HepG2 (cell line): ENCODE data around the gene CBY1. TPM values are rescaled to one million over a fixed set of nuclear protein-coding genes. Genes with fewer than 3 reads are reported as not detected.
A peak's percentile ranks its signal among the peaks of the same experiment; 100 is the strongest.

ENCODE experiments used
- ATRX ChIP-seq: sonication (generic); formaldehyde crosslinking; IDR thresholded peaks from 2 replicates; pipeline ENCODE4 v1.4.0; 2020; ENCODE audit warnings: missing genetic modification reagents, borderline replicate concordance
- EHMT2 ChIP-seq: fragments of 200-600 bp; sonication (generic); IDR thresholded peaks from 2 replicates; pipeline ENCODE4 v1.7.0; 2017; ENCODE audit warnings: antibody characterized with exemption, low read depth, low read length, borderline replicate concordance
- GPN1 ChIP-seq: sonication (generic); formaldehyde crosslinking; IDR thresholded peaks from 2 replicates; pipeline ENCODE4 v1.5.1; 2020; ENCODE audit warnings: missing genetic modification reagents, borderline replicate concordance
- IRX3 ChIP-seq: sonication (generic); formaldehyde crosslinking; IDR thresholded peaks from 2 replicates; pipeline ENCODE4 v1.8.1; 2023; ENCODE audit warnings: mild to moderate bottlenecking, low read depth, missing genetic modification reagents, borderline replicate concordance
- KAT2B ChIP-seq: fragments of 150-350 bp; IDR thresholded peaks from 2 replicates; pipeline ENCODE4 v1.6.1; 2014; ENCODE audit warnings: low read depth, low read length, borderline replicate concordance
- NR1H2 ChIP-seq: sonication (generic); formaldehyde crosslinking; IDR thresholded peaks from 2 replicates; pipeline ENCODE4 v1.8.1; 2022; ENCODE audit warnings: low read depth, missing genetic modification reagents, borderline replicate concordance
- POLR2AphosphoS2 ChIP-seq: IDR thresholded peaks from 2 replicates; pipeline ENCODE4 v1.6.1; 2011; ENCODE audit warnings: low read depth, low read length, improper control_type of control experiment
- PRMT3 ChIP-seq: sonication (generic); formaldehyde crosslinking; IDR thresholded peaks from 2 replicates; pipeline ENCODE4 v1.8.1; 2022; ENCODE audit warnings: low read depth, mild to moderate bottlenecking, moderate library complexity, missing genetic modification reagents, borderline replicate concordance
- SNAPC5 ChIP-seq: sonication (generic); formaldehyde crosslinking; IDR thresholded peaks from 2 replicates; pipeline ENCODE4 v1.8.1; 2023; ENCODE audit warnings: mild to moderate bottlenecking, missing genetic modification reagents, borderline replicate concordance
- STAT5B ChIP-seq: sonication (generic); formaldehyde crosslinking; IDR thresholded peaks from 2 replicates; pipeline ENCODE4 v1.4.0; 2020; ENCODE audit warnings: missing genetic modification reagents
- TFDP2 ChIP-seq: sonication (generic); formaldehyde crosslinking; IDR thresholded peaks from 2 replicates; pipeline ENCODE4 v1.4.0; 2020; ENCODE audit warnings: missing genetic modification reagents
- TRIM24 ChIP-seq: sonication (generic); formaldehyde crosslinking; IDR thresholded peaks from 2 replicates; pipeline ENCODE4 v1.8.0; 2022; ENCODE audit warnings: mild to moderate bottlenecking, missing genetic modification reagents
- XBP1 ChIP-seq: sonication (generic); formaldehyde crosslinking; IDR thresholded peaks from 2 replicates; pipeline ENCODE4 v1.5.0; 2020; ENCODE audit warnings: missing genetic modification reagents
- YEATS4 ChIP-seq: sonication (generic); formaldehyde crosslinking; IDR thresholded peaks from 2 replicates; pipeline ENCODE4 v1.4.0; 2020; ENCODE audit warnings: missing genetic modification reagents, borderline replicate concordance
- ZBTB10 ChIP-seq: sonication (generic); formaldehyde crosslinking; IDR thresholded peaks from 2 replicates; pipeline ENCODE4 v1.4.0; 2020; ENCODE audit warnings: missing genetic modification reagents, borderline replicate concordance
- ZBTB7A ChIP-seq: sonication (generic); formaldehyde crosslinking; IDR thresholded peaks from 2 replicates; pipeline ENCODE4 v1.8.0; 2022; ENCODE audit warnings: mild to moderate bottlenecking, missing genetic modification reagents
- ZFP62 ChIP-seq: sonication (generic); formaldehyde crosslinking; IDR thresholded peaks from 2 replicates; pipeline ENCODE4 v1.4.0; 2020; ENCODE audit warnings: missing genetic modification reagents
- ZFX ChIP-seq: sonication (generic); formaldehyde crosslinking; IDR thresholded peaks from 2 replicates; pipeline ENCODE4 v1.4.0; 2020; ENCODE audit warnings: mild to moderate bottlenecking, low read depth, missing genetic modification reagents, moderate library complexity
- ZNF30 ChIP-seq: sonication (generic); formaldehyde crosslinking; IDR thresholded peaks from 2 replicates; pipeline ENCODE4 v1.5.0; 2020; ENCODE audit warnings: mild to moderate bottlenecking, missing genetic modification reagents
- ZNF33B ChIP-seq: sonication (generic); formaldehyde crosslinking; IDR thresholded peaks from 2 replicates; pipeline ENCODE4 v1.5.1; 2020; ENCODE audit warnings: mild to moderate bottlenecking, missing genetic modification reagents
- ZNF468 ChIP-seq: sonication (generic); formaldehyde crosslinking; IDR thresholded peaks from 2 replicates; pipeline ENCODE4 v1.8.0; 2022; ENCODE audit warnings: mild to moderate bottlenecking, moderate library complexity, missing genetic modification reagents
- ZNF503 ChIP-seq: sonication (generic); formaldehyde crosslinking; IDR thresholded peaks from 2 replicates; pipeline ENCODE4 v1.4.0; 2020; ENCODE audit warnings: missing genetic modification reagents
- ZNF703 ChIP-seq: sonication (generic); formaldehyde crosslinking; IDR thresholded peaks from 2 replicates; pipeline ENCODE4 v1.5.1; 2020; ENCODE audit warnings: missing genetic modification reagents, mild to moderate bottlenecking, moderate library complexity, borderline replicate concordance
- polyA plus RNA-seq, 8 experiments: library from polyadenylated mRNA; depleted of rRNA in 3 of 8; stranded (reverse) in 7 of 8; unstranded in 1 of 8; fragments of >200 nt; fragmentation: Illumina TruSeq in 4 of 8; extraction: Trizol in 4 of 8; gene quantifications; 2 replicates each; pipeline versions ENCODE4 v1.2.1 to v1.2.3, GENCODE V29; 2011 to 2016; ENCODE audit warnings: low read depth in 4 of 8, missing spikeins in 1 of 8, mixed read lengths in 1 of 8; ENCODE audit not compliant: insufficient read depth in 1 of 8
- total RNA-seq, 5 experiments: library from RNA; depleted of rRNA; stranded (reverse); fragments of >200 nt; fragmentation: Illumina TruSeq; extraction: Trizol; gene quantifications; 2 replicates each; pipeline ENCODE4 v1.2.3, GENCODE V29; 2016; ENCODE audit warnings: low read depth in 1 of 5

Gene CBY1
- total and polyA plus RNA-seq, 2 of the 13 experiments (the other 11 are each of a cell fraction or from before 2014, with no cell fraction given) = 19.7 to 20.3 TPM

- TF ChIP-seq NR1H2 (CRISPR knock-in tag) (no peak), ZFP62 (CRISPR knock-in tag) (0 out of 2 replicates have a peak, but pooled peaks have one; percentile 26), PRMT3 (CRISPR knock-in tag) (no peak), ZFX (CRISPR knock-in tag) (peak; percentile 73), ZNF30 (CRISPR knock-in tag) (no peak), ZBTB10 (peak; percentile 93), YEATS4 (peak; percentile 91), ZBTB7A (CRISPR knock-in tag) (no peak), TFDP2 (CRISPR knock-in tag) (peak; percentile 64; the same call in 1 of the 2 replicates), ZNF33B (CRISPR knock-in tag) (no peak), SNAPC5 (CRISPR knock-in tag) (no peak), IRX3 (no peak), STAT5B (CRISPR knock-in tag) (no peak), POLR2AphosphoS2 (no peak), ZNF703 (CRISPR knock-in tag) (no peak), ZNF503 (CRISPR knock-in tag) (peak; percentile 55; the same call in 1 of the 2 replicates), XBP1 (CRISPR knock-in tag) (no peak), TRIM24 (CRISPR knock-in tag) (no peak), EHMT2 (no peak), GPN1 (CRISPR knock-in tag) (no peak; the same call in 1 of the 2 replicates), ZNF468 (no peak), ATRX (CRISPR knock-in tag) (no peak), KAT2B (no peak)
Observed at GRCh38 chr22:38700789-38701628, 44.6 kb downstream of the CBY1 start, which contains the start of gene JOSD1 (continued).
